Astrocyte (in vitro differentiated cells and primary cell): ENCODE results near the gene FARS2. TPM values are rescaled to one million over a fixed set of nuclear protein-coding genes. Genes with fewer than 3 reads are reported as not detected.
"Not testable (repeated sequence)": the region's sequence is repeated elsewhere in the genome, so short reads cannot be mapped to it uniquely, and the experiment has no call there.

Source experiments
- DNase-seq: peaks from one replicate; pipeline ENCODE4 v3.0.0-alpha.2; 2010; ENCODE audit warnings: low read depth
- FAIRE-seq: peaks from 2 replicates; lab custom pipeline; 2011; peaks lifted over from hg19 to GRCh38; lab: Jason Lieb, UNC
- H2AFZ ChIP-seq: 2 replicates; pipeline ENCODE4 v1.6.0; 2012; ENCODE audit warnings: low read depth, low read length, inconsistent platforms
- H3K27ac ChIP-seq: 2 replicates; pipeline ENCODE4 v1.5.1; 2011; ENCODE audit warnings: low read depth, low read length, inconsistent platforms
- H3K27me3 ChIP-seq: 2 replicates; pipeline ENCODE4 v1.6.0; 2011; ENCODE audit warnings: low read length, inconsistent platforms; ENCODE audit not compliant: insufficient read depth
- H3K36me3 ChIP-seq: 2 replicates; pipeline ENCODE4 v1.5.1; 2011; ENCODE audit warnings: low read length, inconsistent platforms; ENCODE audit not compliant: insufficient read depth
- H3K4me1 ChIP-seq: 2 replicates; pipeline ENCODE4 v1.5.1; 2011; ENCODE audit warnings: low read length, inconsistent platforms; ENCODE audit not compliant: insufficient read depth
- H3K4me2 ChIP-seq: 2 replicates; pipeline ENCODE4 v1.6.0; 2012; ENCODE audit warnings: low read length, inconsistent platforms
- H3K4me3 ChIP-seq: 2 replicates; pipeline ENCODE4 v1.5.1; 2011; ENCODE audit warnings: low read depth, mild to moderate bottlenecking, low read length, inconsistent platforms; ENCODE audit not compliant: insufficient read depth
- H3K79me2 ChIP-seq: 2 replicates; pipeline ENCODE4 v1.6.0; 2012; ENCODE audit warnings: mild to moderate bottlenecking, low read length, inconsistent platforms; ENCODE audit not compliant: insufficient read depth
- H3K9ac ChIP-seq: 2 replicates; pipeline ENCODE4 v1.6.0; 2012; ENCODE audit warnings: mild to moderate bottlenecking, low read length, inconsistent platforms
- H3K9me3 ChIP-seq: 2 replicates; pipeline ENCODE4 v1.5.1; 2012; ENCODE audit warnings: low read depth, mild to moderate bottlenecking, low read length, inconsistent platforms; ENCODE audit not compliant: insufficient read depth
- H4K20me1 ChIP-seq: 2 replicates; pipeline ENCODE4 v1.6.0; 2012; ENCODE audit warnings: low read length, inconsistent platforms; ENCODE audit not compliant: insufficient read depth
- H3K27ac Mint-ChIP-seq: one replicate; pipeline ENCODE4 v1.8.0; 2021; ENCODE audit warnings: mild to moderate bottlenecking, mixed read lengths; ENCODE audit not compliant: unreplicated experiment
- H3K27me3 Mint-ChIP-seq: one replicate; pipeline ENCODE4 v1.8.0; 2021; ENCODE audit warnings: low read depth, mixed read lengths; ENCODE audit not compliant: unreplicated experiment
- H3K36me3 Mint-ChIP-seq: one replicate; pipeline ENCODE4 v1.8.0; 2021; ENCODE audit warnings: low read depth, mixed read lengths; ENCODE audit not compliant: unreplicated experiment
- H3K4me1 Mint-ChIP-seq: one replicate; pipeline ENCODE4 v1.8.0; 2021; ENCODE audit warnings: low read depth, mixed read lengths; ENCODE audit not compliant: unreplicated experiment
- H3K4me3 Mint-ChIP-seq: one replicate; pipeline ENCODE4 v1.8.0; 2021; ENCODE audit warnings: mild to moderate bottlenecking, moderate library complexity, mixed read lengths; ENCODE audit not compliant: unreplicated experiment
- H3K9me3 Mint-ChIP-seq: one replicate; pipeline ENCODE4 v1.8.0; 2021; ENCODE audit warnings: mild to moderate bottlenecking, mixed read lengths; ENCODE audit not compliant: unreplicated experiment
- EZH2 ChIP-seq: IDR thresholded peaks from 2 replicates; pipeline ENCODE4 v1.6.1; 2012; ENCODE audit warnings: mild to moderate bottlenecking, low read length, inconsistent platforms; ENCODE audit not compliant: insufficient read depth
- total RNA-seq: library from RNA; stranded (reverse); gene quantifications from 2 replicates; pipeline ENCODE4 v1.2.1, GENCODE V29; 2021
- TF ChIP-seq, protein P1 (sequence below): IDR thresholded peaks from 2 replicates; pipeline ENCODE4 v1.5.1; 2011; ENCODE audit warnings: low read depth, mild to moderate bottlenecking, inconsistent platforms, low read length, moderate library complexity; ENCODE audit not compliant: insufficient read depth

FARS2 gene
- total RNA-seq, 1 donor from 2014 or later, result 13.3 TPM

DNA sequence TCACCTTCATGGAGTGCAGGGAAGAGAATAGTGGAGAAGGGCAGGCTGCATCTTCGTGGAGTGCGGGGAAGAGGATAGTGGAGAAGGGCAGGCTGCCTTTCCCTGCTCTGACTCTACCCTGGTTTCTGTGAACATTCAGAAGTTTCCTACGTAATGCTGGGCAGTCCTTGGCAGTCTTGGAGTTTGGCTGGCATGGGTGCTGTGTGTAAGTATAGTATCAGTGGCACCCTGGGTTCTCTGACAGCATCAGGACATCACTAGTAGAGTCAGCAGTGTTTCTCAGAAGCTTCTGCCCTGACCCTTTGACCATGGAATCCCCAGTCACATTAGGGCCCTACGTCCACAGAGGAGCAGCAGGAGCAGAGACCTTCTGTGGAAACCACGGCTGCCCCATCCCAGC lies 392.5 kb downstream of the FARS2 start:
- H3K27me3 ChIP-seq, result no peaks in the 10 kb centered on the region
- no peaks in the 10 kb centered on the region for H3K27me3 Mint-ChIP-seq
- no peak overlapping the region for H3K4me2 ChIP-seq
- no peak overlapping the region for H3K27ac ChIP-seq
- FAIRE-seq (no peak), DNase-seq (no peak)
- no peaks in the 10 kb centered on the region for H3K9me3 ChIP-seq
- no peaks in the 10 kb centered on the region for H3K79me2 ChIP-seq
- H3K9ac ChIP-seq, result no peak overlapping the region
- no peaks in the 10 kb centered on the region for H3K9me3 Mint-ChIP-seq
- H2AFZ ChIP-seq, result no peak overlapping the region
- H4K20me1 ChIP-seq, result no peaks in the 10 kb centered on the region
- no peaks in the 10 kb centered on the region for H3K4me1 Mint-ChIP-seq
- H3K36me3 ChIP-seq, result no peaks in the 10 kb centered on the region
- H3K4me1 ChIP-seq, result peaks cover 3% of the 10 kb centered on the region
- H3K4me3 Mint-ChIP-seq, result no peak overlapping the region
- H3K27ac Mint-ChIP-seq, result no peak overlapping the region
- H3K4me3 ChIP-seq, result no peak overlapping the region
- H3K36me3 Mint-ChIP-seq, result peaks cover 8% of the 10 kb centered on the region
- TF ChIP-seq, protein P1, sequence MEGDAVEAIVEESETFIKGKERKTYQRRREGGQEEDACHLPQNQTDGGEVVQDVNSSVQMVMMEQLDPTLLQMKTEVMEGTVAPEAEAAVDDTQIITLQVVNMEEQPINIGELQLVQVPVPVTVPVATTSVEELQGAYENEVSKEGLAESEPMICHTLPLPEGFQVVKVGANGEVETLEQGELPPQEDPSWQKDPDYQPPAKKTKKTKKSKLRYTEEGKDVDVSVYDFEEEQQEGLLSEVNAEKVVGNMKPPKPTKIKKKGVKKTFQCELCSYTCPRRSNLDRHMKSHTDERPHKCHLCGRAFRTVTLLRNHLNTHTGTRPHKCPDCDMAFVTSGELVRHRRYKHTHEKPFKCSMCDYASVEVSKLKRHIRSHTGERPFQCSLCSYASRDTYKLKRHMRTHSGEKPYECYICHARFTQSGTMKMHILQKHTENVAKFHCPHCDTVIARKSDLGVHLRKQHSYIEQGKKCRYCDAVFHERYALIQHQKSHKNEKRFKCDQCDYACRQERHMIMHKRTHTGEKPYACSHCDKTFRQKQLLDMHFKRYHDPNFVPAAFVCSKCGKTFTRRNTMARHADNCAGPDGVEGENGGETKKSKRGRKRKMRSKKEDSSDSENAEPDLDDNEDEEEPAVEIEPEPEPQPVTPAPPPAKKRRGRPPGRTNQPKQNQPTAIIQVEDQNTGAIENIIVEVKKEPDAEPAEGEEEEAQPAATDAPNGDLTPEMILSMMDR, result no peak
- TF ChIP-seq EZH2, result no peak

DNA sequence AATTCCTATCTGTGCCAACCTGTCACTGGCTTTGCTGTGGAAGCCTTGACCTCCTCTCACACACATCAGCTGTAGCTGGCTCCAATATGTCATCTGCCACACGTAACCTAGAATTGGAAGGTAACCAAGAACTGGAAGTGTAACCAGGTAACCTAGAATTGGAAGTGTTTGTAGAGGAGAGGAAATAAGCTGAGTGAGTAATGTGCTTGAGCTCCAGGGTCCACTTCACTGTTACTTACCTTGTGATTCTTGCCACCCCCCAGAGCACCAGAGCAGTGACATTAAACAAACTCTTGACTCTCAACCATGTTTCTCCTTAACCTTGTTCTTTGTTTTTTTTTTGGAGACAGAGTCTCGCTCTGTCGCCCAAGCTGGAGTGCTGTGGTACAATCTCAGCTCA lies 394.9 kb downstream of the FARS2 start:
- FAIRE-seq (no peak), DNase-seq (no peak)
- Histone ChIP-seq H3K4me2 (no peak overlapping the region), H3K4me1 (peaks cover 3% of the 10 kb centered on the region), H4K20me1 (no peaks in the 10 kb centered on the region), H3K27ac (no peak overlapping the region), H3K27me3 (no peaks in the 10 kb centered on the region), H3K36me3 (no peaks in the 10 kb centered on the region), H3K79me2 (no peaks in the 10 kb centered on the region), H3K9ac (no peak overlapping the region), H2AFZ (no peak overlapping the region), H3K9me3 (no peaks in the 10 kb centered on the region), H3K4me3 (no peak overlapping the region)
- Mint-ChIP-seq H3K4me1 (peaks cover 2% of the 10 kb centered on the region), H3K4me3 (no peak overlapping the region), H3K27ac (no peak overlapping the region), H3K27me3 (no peaks in the 10 kb centered on the region), H3K36me3 (peaks cover 8% of the 10 kb centered on the region), H3K9me3 (no peaks in the 10 kb centered on the region)
- TF ChIP-seq EZH2, result no peak
- TF ChIP-seq, protein P1, result no peak

GRCh38 chr6:5656695-5657094 lies 395.4 kb downstream of the FARS2 start:
- not testable (repeated sequence) for H4K20me1 ChIP-seq, H3K36me3 Mint-ChIP-seq, H3K4me3 ChIP-seq, H3K4me2 ChIP-seq, H3K4me1 Mint-ChIP-seq, H2AFZ ChIP-seq, H3K4me3 Mint-ChIP-seq, H3K27ac ChIP-seq, DNase-seq, H3K9ac ChIP-seq, H3K79me2 ChIP-seq, H3K9me3 ChIP-seq, H3K27me3 ChIP-seq, H3K27me3 Mint-ChIP-seq, H3K9me3 Mint-ChIP-seq, H3K27ac Mint-ChIP-seq, H3K4me1 ChIP-seq, FAIRE-seq, H3K36me3 ChIP-seq
